Motor neuron (in vitro differentiated cells): Measurements from ENCODE around the gene FBLN2. TPM values are rescaled to one million over a fixed set of nuclear protein-coding genes. Genes with fewer than 3 reads are reported as not detected.
"Not testable (repeated sequence)": the region's sequence is repeated elsewhere in the genome, so short reads cannot be mapped to it uniquely, and the experiment has no call there.

ENCODE experiments used
- ATAC-seq, 8 experiments: fragments of 200-7000 bp; cut with Tn5 transposase; replicated peaks in 6 of 8; 2 replicates each; pipeline ENCODE4 v1.8.0; 2021; ENCODE audit warnings: mild to moderate bottlenecking in 8 of 8, moderate library complexity in 8 of 8
- H3K27ac ChIP-seq, 2 donors: fragments of 250-450 bp; sonication (Bioruptor Pico); 2 replicates each; pipeline ENCODE4 v1.9.0; 2021; ENCODE audit warnings: antibody characterized with exemption in 2 of 2, mild to moderate bottlenecking in 2 of 2, moderate library complexity in 1 of 2
- H3K4me1 ChIP-seq, 2 donors: fragments of 250-450 bp; sonication (Bioruptor Pico); replicated peaks in 1 of 2; 2 replicates each; pipeline ENCODE4 v1.6.1; 2021; ENCODE audit warnings: antibody characterized with exemption in 2 of 2, mild to moderate bottlenecking in 2 of 2, moderate library complexity in 1 of 2
- H3K4me3 ChIP-seq, 5 donors: fragments of 250-450 bp; sonication (Bioruptor Pico); 2 replicates each; pipeline ENCODE4 v1.9.0; 2021; ENCODE audit warnings: antibody characterized with exemption in 5 of 5, mild to moderate bottlenecking in 5 of 5, moderate library complexity in 4 of 5
- WGBS, 10 experiments: fragments of 450-650 bp; shearing (Covaris generic); methylation state at CpG; one replicate each; pipeline ENCODE4 v1.0.0; 2022; 5-methylcytosine and 5-hydroxymethylcytosine counted together
- in situ Hi-C, 9 experiments: fragments of 400-800 bp; cut with MboI; loops; one replicate each; pipeline ENCODE4 v1.15.0; 2021; ENCODE audit warnings: low sequenced_read_pairs in 9 of 9, low pct_unique_long_range_greater_than_20kb in 2 of 9; ENCODE audit not compliant: unreplicated experiment in 9 of 9
- total RNA-seq, 8 experiments: library from RNA; unstranded; fragments of 300-600 nt; gene quantifications; 2 replicates each; pipeline versions ENCODE4 v1.2.3 to v1.2.4, GENCODE V29; 2022

FBLN2 gene
- total RNA-seq, 8 experiments from 2014 or later: 1.2 to 263 (median 9.4) TPM

DNA sequence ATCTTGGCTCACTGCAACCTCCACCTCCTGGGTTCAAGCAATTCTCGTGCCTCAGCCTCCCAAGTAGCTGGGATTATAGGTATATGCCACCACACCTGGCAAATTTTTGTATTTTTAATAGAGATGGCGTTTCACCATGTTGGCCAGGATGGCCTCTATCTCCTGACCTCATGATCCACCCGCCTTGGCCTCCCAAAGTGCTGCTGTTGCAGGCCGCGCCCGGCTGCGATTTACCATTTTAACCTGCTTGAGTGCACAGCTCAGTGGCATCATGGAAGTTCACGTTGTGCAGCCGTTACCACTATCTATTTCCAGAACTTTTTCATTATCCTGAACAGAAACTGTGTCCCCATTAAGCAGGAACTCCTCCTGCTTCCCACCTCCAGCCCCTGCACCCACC, 13.5 kb downstream of the FBLN2 start:
- in situ Hi-C loops, H3K4me3 ChIP-seq, H3K27ac ChIP-seq, ATAC-seq: not testable (repeated sequence)
- WGBS, 10 experiments: 83 to 100% (median 95%) methylated on average over 1 to 9 of the region's 9 CpGs; no CpG with 5 or more reads in 2 of the 10 experiments
- peaks cover 15 to 23% of the 10 kb centered on the region in 2 donors for H3K4me1 ChIP-seq

DNA sequence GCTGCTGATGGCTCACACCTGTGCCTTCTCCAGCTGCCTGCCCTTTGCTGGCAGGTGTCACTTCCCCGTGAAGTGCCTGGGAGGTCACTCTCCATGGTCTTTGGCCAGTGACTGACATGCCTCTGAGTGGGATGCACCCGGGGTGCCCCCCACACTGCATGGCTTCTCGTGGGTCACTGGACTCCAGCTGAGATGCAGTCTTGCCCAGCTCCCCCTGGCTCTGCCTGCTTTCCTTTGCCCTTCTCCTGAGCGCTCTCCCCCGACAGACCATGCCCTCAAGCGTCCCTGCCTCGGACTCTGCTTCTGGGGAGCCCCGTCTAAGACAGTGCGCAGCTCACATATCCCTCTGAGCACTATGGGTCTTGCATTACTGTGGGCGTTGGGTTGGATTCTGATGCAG, 14.4 kb downstream of the FBLN2 start:
- no peak for ATAC-seq
- WGBS, 10 experiments: 80 to 100% (median 81%) methylated on average over 1 to 9 of the region's 10 CpGs; no CpG with 5 or more reads in 6 of the 10 experiments
- in situ Hi-C loops: no loop called here
- Histone ChIP-seq H3K4me3 (no peak overlapping the region), H3K27ac (no peak overlapping the region), H3K4me1 (peaks cover 15 to 23% of the 10 kb centered on the region in 2 donors)

DNA sequence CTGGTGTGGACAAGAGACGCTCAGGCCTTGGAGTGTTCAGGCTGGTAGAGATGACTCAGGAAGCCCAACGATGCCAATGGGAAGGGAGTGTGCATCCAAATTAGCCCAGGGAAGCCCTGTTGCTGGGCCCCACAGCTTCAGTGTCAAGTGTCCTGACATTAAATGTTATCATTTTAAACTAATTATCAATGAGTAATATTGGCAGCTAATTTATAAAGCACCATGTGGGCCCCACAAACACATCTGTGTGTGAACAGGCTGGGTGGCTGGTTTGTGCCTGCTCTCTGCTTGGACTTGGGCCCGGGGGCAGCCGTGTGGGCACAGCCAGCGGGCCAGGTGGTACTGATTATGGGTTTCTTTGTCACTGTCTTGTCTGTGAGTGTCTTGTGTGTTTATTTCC, 15.0 kb downstream of the FBLN2 start:
- peak in 1 of 8 experiments; percentile 48 for ATAC-seq

DNA sequence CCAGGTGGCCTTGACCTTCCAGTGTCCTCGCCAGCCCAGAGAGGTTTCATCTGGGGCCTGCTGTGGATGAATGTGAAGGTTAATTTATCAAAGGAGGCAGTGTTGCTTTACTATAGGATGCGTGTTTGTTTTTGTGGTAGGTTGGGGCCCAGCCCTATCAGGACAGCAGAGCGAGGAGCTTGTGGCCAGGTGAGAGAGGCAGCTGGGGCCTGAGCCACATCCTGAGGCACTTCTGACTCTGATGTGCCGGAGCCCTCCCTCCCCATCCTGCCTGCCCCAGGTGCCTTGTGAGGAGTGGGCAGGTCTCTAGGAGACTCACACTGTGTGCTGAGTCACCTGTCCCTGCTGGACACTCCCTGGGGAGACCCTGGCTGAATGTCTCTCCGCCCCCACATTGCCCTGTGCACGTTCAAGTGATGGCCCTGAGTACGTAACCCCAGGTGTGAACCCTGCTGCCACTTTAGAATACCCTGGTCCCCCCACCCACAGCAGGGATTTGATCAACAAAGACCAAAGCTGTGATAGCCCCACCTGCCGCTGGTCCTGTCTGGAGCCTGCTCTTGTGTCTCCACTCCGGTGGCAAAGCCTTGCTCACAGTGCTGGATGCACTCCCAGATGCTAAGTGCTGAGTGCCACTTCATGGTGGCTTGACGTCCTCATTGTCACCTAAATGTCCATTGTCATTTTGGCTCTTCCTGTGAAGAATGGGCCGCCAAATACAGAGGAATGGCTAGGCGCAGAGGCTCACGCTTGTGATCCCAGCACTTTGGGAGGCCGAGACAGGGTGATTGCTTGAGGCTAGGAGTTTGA, 16.0 kb downstream of the FBLN2 start:
- ATAC-seq: peak in 4 of 8 experiments; percentile 36 to 63 (median 42)
- Histone ChIP-seq H3K4me1 (peaks cover 15 to 23% of the 10 kb centered on the region in 2 donors), H3K27ac (no peak overlapping the region), H3K4me3 (no peak overlapping the region)
- in situ Hi-C loops: no loop called here
- 65 to 90% (median 70%) methylated on average over 2 to 6 of the region's 14 CpGs; no CpG with 5 or more reads in 4 of the 10 experiments for WGBS, 10 experiments

More for the DNA sequence above, 15.0 kb downstream of the FBLN2 start:
- H3K4me1 ChIP-seq: peaks cover 15 to 23% of the 10 kb centered on the region in 2 donors
- no peak overlapping the region for H3K27ac ChIP-seq
- 0 to 80% (median 76%) methylated on average over 1 to 4 of the region's 5 CpGs; no CpG with 5 or more reads in 7 of the 10 experiments for WGBS, 10 experiments
- H3K4me3 ChIP-seq: no peak overlapping the region
- in situ Hi-C loops: no loop called here

DNA sequence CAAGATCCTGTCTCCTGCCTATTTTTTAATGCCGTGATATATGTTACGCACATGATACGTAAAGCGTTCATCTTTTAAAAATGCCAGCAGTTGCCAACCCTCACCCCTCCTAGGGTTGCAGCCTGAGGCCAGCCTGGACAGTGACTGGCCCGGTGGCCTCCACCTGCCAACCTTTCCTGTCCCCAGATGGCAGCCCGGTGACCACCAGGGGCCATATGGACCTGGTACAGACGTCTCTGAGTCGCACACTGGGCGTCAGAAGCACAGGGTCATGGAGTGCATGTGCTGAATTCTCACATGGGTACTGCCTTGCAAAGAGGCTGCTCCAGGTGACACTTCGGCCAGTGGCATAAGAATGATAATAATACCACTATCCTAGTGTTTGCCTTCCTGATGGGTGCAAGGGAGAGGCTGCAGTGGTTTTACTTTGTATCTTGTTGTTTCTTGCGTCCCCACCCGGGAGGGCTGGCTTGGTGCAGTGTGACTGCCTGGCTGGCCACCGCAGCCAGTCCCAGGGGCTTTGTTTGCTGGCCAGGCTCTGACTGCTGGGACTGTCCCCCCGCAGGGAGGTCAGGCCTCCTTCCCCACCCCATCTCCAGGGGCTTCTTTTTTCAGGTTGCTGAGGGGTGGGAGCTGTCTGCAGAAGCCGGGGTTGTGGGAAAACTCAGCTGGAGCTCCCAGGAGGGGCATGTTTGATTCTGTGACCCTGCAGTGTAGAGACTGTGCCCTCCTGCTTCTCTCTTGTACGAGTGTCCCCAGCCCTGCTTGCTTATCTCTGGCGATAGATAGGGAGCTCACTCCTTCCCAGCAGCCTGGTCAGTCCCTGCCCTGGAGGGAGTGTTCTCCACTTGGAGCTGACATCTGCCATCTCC, 16.9 kb downstream of the FBLN2 start:
- ATAC-seq: peak in 7 of 8 experiments; percentile 20 to 73 (median 60)
- Histone ChIP-seq H3K4me3 (no peak overlapping the region), H3K4me1 (peaks cover 15 to 23% of the 10 kb centered on the region in 2 donors), H3K27ac (no peak overlapping the region)
- in situ Hi-C loops: no loop called here
- 48 to 95% (median 73%) methylated on average over 1 to 6 of the region's 17 CpGs; no CpG with 5 or more reads in 2 of the 10 experiments for WGBS, 10 experiments

DNA sequence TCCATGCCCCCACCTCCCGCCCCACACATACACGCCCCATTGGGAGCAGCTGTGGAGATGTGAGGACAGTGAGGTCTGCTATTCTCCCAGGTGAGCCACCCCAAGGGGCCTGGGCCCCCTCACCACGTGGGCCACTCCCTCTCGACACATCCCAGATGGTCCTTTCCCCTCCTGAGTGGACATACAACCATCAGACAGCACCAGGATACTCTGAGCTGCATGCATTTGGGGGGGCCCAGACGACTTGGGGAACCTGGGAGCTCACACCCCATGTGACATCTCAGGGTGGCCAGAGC, 17.5 kb downstream of the FBLN2 start:
- ATAC-seq: no peak
- in situ Hi-C loops: no loop called here
- 40 to 80% (median 73%) methylated on average over 1 to 2 of the region's 5 CpGs; no CpG with 5 or more reads in 6 of the 10 experiments for WGBS, 10 experiments
- no peak overlapping the region for H3K27ac ChIP-seq
- no peak overlapping the region for H3K4me3 ChIP-seq
- peaks cover 15 to 23% of the 10 kb centered on the region in 2 donors for H3K4me1 ChIP-seq

DNA sequence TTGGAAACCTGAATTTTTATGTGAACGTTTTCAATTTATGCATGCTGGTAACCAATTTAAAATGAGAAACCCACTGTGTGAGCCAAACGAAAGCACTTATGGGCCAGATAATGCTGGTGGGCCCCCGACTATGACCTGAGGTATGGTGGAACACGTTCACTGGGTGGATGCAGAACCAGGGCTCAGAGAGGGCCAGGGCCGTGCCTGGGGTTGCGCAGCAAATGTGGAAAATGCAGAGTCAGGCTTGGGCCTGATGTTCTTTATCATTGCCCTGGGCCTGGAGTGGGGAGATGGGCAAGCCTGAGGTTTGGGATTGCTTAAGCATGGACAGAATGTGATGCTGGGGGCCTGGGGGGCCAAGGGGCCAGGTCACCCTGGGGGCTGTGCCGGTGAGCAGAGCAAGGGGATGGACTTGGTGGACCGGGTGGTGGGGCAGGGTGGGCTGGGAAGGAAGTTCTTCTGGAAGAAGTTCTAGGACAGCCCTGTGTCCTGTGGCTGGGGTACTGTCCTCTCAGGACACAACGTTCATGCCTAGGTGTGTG, 17.9 kb downstream of the FBLN2 start:
- ATAC-seq: no peak
- 49 to 89% (median 66%) methylated on average over 3 to 5 of the region's 9 CpGs; no CpG with 5 or more reads in 7 of the 10 experiments for WGBS, 10 experiments
- no peak overlapping the region for H3K27ac ChIP-seq
- H3K4me3 ChIP-seq: no peak overlapping the region
- in situ Hi-C loops: no loop called here
- H3K4me1 ChIP-seq: peaks cover 15 to 23% of the 10 kb centered on the region in 2 donors

DNA sequence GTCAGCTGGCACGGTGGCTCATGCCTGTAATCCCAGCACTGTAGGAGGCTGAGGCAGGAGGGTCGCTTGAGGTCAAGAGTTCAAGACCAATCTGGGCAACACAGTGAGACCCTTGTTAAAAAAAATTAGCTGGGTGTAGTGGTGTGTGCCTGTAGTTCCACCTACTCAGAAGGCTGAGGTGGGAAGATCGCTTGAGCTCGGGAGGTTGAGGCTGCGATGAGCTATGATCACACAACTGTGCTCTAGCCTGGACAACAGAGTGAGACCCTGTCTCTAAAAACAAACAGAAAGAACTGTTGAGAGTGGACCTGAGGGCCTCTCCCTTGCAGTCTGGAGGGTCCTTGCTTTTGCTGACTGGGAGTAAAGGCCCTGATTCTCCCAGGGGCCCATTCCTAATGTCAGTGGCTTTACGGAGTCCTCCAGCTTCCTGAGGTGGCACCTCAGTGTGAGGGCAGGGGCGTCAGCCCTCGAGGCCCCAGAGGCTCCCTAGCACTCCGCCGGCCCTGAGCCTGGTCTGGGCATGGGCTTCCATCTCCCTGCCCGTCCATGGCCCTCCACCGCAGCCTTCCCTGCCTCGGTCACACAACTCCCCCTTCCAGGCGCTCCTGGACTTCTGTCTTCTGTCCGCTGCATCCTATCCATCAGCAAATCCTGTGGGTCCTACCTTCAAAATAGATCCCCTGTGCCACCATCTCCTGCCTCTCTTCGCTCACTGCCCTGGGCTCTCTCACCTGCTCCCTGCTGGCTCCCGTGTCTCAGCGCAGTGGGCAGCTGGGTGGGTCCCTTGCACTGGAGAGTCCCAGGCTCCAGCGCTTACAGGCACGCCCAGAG, 19.0 kb downstream of the FBLN2 start:
- ATAC-seq: no peak
- in situ Hi-C loops: no loop called here
- WGBS, 10 experiments: 77 to 100% (median 90%) methylated on average over 1 to 6 of the region's 20 CpGs; no CpG with 5 or more reads in 3 of the 10 experiments
- H3K27ac ChIP-seq: no peak overlapping the region
- peaks cover 15 to 23% of the 10 kb centered on the region in 2 donors for H3K4me1 ChIP-seq
- H3K4me3 ChIP-seq: no peak overlapping the region

DNA sequence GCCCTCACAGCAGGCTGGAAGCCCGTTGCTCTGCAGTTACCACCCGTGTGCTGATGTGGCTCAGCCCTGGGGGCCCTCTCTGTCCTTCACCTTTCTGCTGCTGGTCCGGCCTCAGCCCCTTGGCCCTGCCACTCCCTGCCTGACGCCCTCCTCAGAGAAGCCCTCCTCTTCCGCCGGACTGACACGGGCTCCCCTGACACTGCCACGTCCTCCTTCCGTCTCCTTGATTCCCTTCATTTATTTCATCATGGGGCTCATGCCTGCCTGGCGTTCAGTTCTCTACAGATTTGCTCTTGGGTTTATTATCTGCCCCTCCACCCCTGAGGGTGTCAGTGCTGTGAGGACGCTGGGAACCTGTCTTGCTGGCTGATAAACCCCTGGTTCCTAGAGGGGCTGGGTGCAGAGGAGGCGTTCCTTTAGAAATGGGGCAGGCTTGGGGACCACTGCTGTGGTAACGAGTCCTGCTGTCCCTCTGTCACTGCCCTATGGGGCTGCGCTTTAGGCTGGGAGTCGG, 19.6 kb downstream of the FBLN2 start:
- ATAC-seq: peak in 1 of 8 experiments; percentile 16
- Histone ChIP-seq H3K27ac (no peak overlapping the region), H3K4me3 (no peak overlapping the region), H3K4me1 (peaks cover 15 to 25% of the 10 kb centered on the region in 2 donors)
- WGBS, 10 experiments: 60 to 92% (median 70%) methylated on average over 1 to 7 of the region's 15 CpGs; no CpG with 5 or more reads in 6 of the 10 experiments
- in situ Hi-C loops: no loop called here

DNA sequence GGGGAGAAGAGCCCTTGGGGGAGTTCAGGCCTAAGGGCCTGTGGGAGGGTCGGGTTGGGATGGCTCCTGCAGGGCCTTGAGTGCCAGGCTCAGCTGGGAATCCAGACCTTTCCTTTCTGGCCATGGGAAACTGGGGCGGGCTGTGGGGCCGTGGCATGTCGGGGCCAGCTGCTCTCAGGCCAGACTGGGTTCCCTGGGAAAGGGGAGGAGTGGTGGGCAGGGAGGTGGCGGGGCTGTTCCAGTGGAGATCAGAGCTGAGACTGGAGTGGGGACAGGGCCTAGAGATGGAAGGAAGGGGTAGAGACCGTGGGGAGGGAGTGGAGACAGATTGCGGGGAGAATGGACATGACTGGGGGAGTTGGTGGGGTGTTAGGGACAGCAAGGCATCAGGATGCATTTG, 20.3 kb downstream of the FBLN2 start:
- H3K27ac ChIP-seq: no peak overlapping the region
- in situ Hi-C loops: no loop called here

DNA sequence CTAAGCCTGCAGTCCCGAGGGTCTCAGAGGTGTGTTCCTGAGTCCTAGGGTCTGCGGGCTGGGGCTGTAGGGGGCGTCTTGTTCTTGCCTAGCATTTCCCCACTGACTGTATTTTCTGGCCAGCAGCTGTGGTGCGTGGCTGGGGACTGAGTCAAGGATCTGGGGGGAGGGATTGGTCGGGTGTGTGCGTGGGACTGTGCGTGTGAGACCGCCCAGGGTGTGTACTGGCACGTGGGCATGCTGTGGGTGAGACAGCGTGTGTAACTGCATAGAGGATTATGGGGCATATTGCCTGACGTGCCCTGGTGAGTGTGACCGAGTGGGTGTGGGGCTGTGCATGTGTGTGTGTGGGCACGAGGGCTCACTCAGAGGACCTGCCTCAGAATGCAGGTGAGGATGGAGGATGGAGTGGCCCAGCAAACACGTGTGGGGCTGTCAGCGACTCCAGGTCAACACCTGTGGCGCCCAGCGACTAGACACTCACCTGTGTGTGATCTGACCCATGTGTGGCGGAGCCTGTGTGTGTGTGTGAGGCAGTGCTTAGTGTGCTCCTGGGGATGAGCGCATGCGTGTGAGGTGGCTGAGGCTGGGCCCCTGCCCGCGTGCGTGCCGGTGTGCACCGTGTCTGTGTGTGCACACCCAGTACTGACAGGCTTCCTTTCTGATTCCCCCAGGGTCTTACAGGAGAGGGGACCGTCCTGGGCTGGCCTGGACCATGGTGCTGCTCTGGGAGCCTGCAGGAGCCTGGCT, 20.9 kb downstream of the FBLN2 start:
- WGBS, 10 experiments: 53 to 92% (median 92%) methylated on average over 2 to 3 of the region's 26 CpGs; no CpG with 5 or more reads in 7 of the 10 experiments
- ATAC-seq: peak in 2 of 8 experiments; percentile 28 to 50
- Histone ChIP-seq H3K4me1 (peaks cover 22 to 33% of the 10 kb centered on the region in 2 donors), H3K4me3 (no peak overlapping the region), H3K27ac (no peak overlapping the region)
- in situ Hi-C loops: no loop called here

More for the DNA sequence above, 20.3 kb downstream of the FBLN2 start:
- WGBS, 10 experiments: no CpG with 5 or more reads among the region's 7 CpGs
- no peak for ATAC-seq
- H3K4me1 ChIP-seq: peaks cover 18 to 31% of the 10 kb centered on the region in 2 donors
- H3K4me3 ChIP-seq: no peak overlapping the region
